Activated naive CD8-positive, alpha-beta T cell treated with anti-CD3 and anti-CD28 coated beads, Interleukin-2, amount 10 ng/mL, durations not matched to agents 7 days and 5 days (primary cell): ENCODE data around the gene CDHR2. TPM values are rescaled to one million over a fixed set of nuclear protein-coding genes. Genes with fewer than 3 reads are reported as not detected.
"Not testable (repeated sequence)": the region's sequence is repeated elsewhere in the genome, so short reads cannot be mapped to it uniquely, and the experiment has no call there.

ENCODE experiments used
- ATAC-seq: fragments of 150-1000 bp; cut with Tn5 transposase; one replicate; pipeline ENCODE4 v1.10.0; 2021; ENCODE audit warnings: low read depth, moderate library complexity
- POLR2A ChIA-PET: fragments of 350-600 bp; sonication (Branson Sonifier 250); formaldehyde crosslinking; loops from one replicate; lab custom pipeline; 2021; ENCODE audit warnings: antibody characterized with exemption; lab: Charles Lee
- DNase-seq: peaks from one replicate; pipeline ENCODE4 v3.0.0; 2021
- H3K27ac Mint-ChIP-seq: one replicate; pipeline ENCODE4 v1.8.0; 2022; ENCODE audit warnings: mild to moderate bottlenecking, mixed read lengths
- H3K27me3 Mint-ChIP-seq: one replicate; pipeline ENCODE4 v1.8.0; 2022; ENCODE audit warnings: mild to moderate bottlenecking, moderate library complexity, mixed read lengths
- H3K36me3 Mint-ChIP-seq: one replicate; pipeline ENCODE4 v1.8.0; 2021; ENCODE audit warnings: mild to moderate bottlenecking, mixed read lengths
- H3K4me1 Mint-ChIP-seq: one replicate; pipeline ENCODE4 v1.8.0; 2021; ENCODE audit warnings: mixed read lengths
- H3K4me3 Mint-ChIP-seq: one replicate; pipeline ENCODE4 v1.8.0; 2022; ENCODE audit warnings: mild to moderate bottlenecking, moderate library complexity, mixed read lengths
- H3K9me3 Mint-ChIP-seq: one replicate; pipeline ENCODE4 v1.8.0; 2021; ENCODE audit warnings: mixed read lengths
- total RNA-seq, 2 experiments: library from RNA; stranded (reverse); gene quantifications; one replicate each; pipeline ENCODE4 v1.2.3, GENCODE V29; 2021

The CDHR2 gene
- total RNA-seq, 2 experiments from 2014 or later: 2.4 to 3.8 TPM

- H3K4me1 Mint-ChIP-seq: peaks cover 31% of the 10 kb centered on the region
- H3K27ac Mint-ChIP-seq: no peak overlapping the region
- H3K9me3 Mint-ChIP-seq: no peaks in the 10 kb centered on the region
- H3K36me3 Mint-ChIP-seq: no peaks in the 10 kb centered on the region
- ATAC-seq (no peak), DNase-seq (no peak)
- POLR2A ChIA-PET: interaction anchor here (1.0 kb wide), 1 partner anchor 98 kb away, joined by 3 read pairs; the partner anchor contains the start of gene FAF2
- H3K4me3 Mint-ChIP-seq: no peak overlapping the region
- no peaks in the 10 kb centered on the region for H3K27me3 Mint-ChIP-seq
These were observed 3.2 kb upstream of the CDHR2 start for GRCh38 chr5:176545737-176546509.

GRCh38 chr5:176547802-176548201 is 1.3 kb upstream of the CDHR2 start:
- DNase-seq (no peak), ATAC-seq (no peak)
- POLR2A ChIA-PET: interaction anchor here (1.2 to 1.3 kb wide), 3 partner anchors 11 to 17 kb away, joined by 3 to 6 read pairs (median 5); partner anchors contain the start of gene RNF44
- Mint-ChIP-seq H3K4me1 (peaks cover 18% of the 10 kb centered on the region), H3K36me3 (no peaks in the 10 kb centered on the region), H3K27me3 (no peaks in the 10 kb centered on the region), H3K4me3 (no peak overlapping the region), H3K9me3 (no peaks in the 10 kb centered on the region), H3K27ac (no peak overlapping the region)

GRCh38 chr5:176549871-176550270 is 729 bp downstream of the CDHR2 start:
- POLR2A ChIA-PET: interaction anchor here (1.2 to 1.5 kb wide), 3 partner anchors 10 to 15 kb away, joined by 3 to 5 read pairs (median 3); partner anchors contain the start of gene RNF44
- no peak overlapping the region for H3K27ac Mint-ChIP-seq

GRCh38 chr5:176550275-176550831 is 1.2 kb downstream of the CDHR2 start:
- H3K27ac Mint-ChIP-seq: no peak overlapping the region
- peak overlapping the region; percentile 19 for H3K4me3 Mint-ChIP-seq
- H3K9me3 Mint-ChIP-seq: no peaks in the 10 kb centered on the region
- no peak for ATAC-seq
- POLR2A ChIA-PET: interaction anchor here (1.2 to 2.8 kb wide), 4 partner anchors 8 to 15 kb away, joined by 3 to 7 read pairs (median 4); partner anchors contain the start of gene RNF44
- H3K4me1 Mint-ChIP-seq: peaks cover 24% of the 10 kb centered on the region
- no peak for DNase-seq
- H3K36me3 Mint-ChIP-seq: no peaks in the 10 kb centered on the region
- H3K27me3 Mint-ChIP-seq: no peaks in the 10 kb centered on the region

More at GRCh38 chr5:176549871-176550270, 729 bp downstream of the CDHR2 start:
- ATAC-seq (no peak), DNase-seq (no peak)
- Mint-ChIP-seq H3K4me3 (no peak overlapping the region), H3K4me1 (peaks cover 25% of the 10 kb centered on the region), H3K27me3 (no peaks in the 10 kb centered on the region), H3K9me3 (no peaks in the 10 kb centered on the region), H3K36me3 (no peaks in the 10 kb centered on the region)

GRCh38 chr5:176550937-176551336 is 1.8 kb downstream of the CDHR2 start:
- H3K27me3 Mint-ChIP-seq, H3K36me3 Mint-ChIP-seq, DNase-seq, ATAC-seq, H3K9me3 Mint-ChIP-seq: not testable (repeated sequence)
- H3K4me1 Mint-ChIP-seq: peaks cover 28% of the 10 kb centered on the region
- peak overlapping the region; percentile 67 for H3K27ac Mint-ChIP-seq
- H3K4me3 Mint-ChIP-seq: peak overlapping the region; percentile 19
- POLR2A ChIA-PET: interaction anchor here (0.9 to 2.8 kb wide), 4 partner anchors 9 to 19 kb away, joined by 3 to 7 read pairs (median 4); partner anchors contain the start of gene RNF44

GRCh38 chr5:176552332-176552869 is 3.3 kb downstream of the CDHR2 start:
- H3K36me3 Mint-ChIP-seq: no peaks in the 10 kb centered on the region
- H3K4me1 Mint-ChIP-seq: peaks cover 33% of the 10 kb centered on the region
- H3K27ac Mint-ChIP-seq: no peak overlapping the region

GRCh38 chr5:176553260-176554085 is 4.3 kb downstream of the CDHR2 start:
- Mint-ChIP-seq H3K4me3 (no peak overlapping the region), H3K27me3 (no peaks in the 10 kb centered on the region), H3K27ac (no peak overlapping the region), H3K36me3 (no peaks in the 10 kb centered on the region), H3K4me1 (peaks cover 33% of the 10 kb centered on the region), H3K9me3 (no peaks in the 10 kb centered on the region)
- DNase-seq (no peak), ATAC-seq (no peak)
- POLR2A ChIA-PET: interaction anchor here (0.6 to 2.8 kb wide), 6 partner anchors 11 to 164 kb away, joined by 3 to 22 read pairs (median 5); partner anchors contain the start of gene RNF44

More at GRCh38 chr5:176552332-176552869, 3.3 kb downstream of the CDHR2 start:
- Mint-ChIP-seq H3K9me3 (no peaks in the 10 kb centered on the region), H3K4me3 (no peak overlapping the region), H3K27me3 (no peaks in the 10 kb centered on the region)
- no peak for ATAC-seq
- POLR2A ChIA-PET: interaction anchor here (0.6 to 2.8 kb wide), 4 partner anchors 10 to 163 kb away, joined by 3 to 7 read pairs (median 4); no protein-coding TSS in a partner anchor
- DNase-seq: no peak

GRCh38 chr5:176557846-176558245 is 8.7 kb downstream of the CDHR2 start:
- Mint-ChIP-seq H3K9me3 (peaks cover 3% of the 10 kb centered on the region), H3K27me3 (no peaks in the 10 kb centered on the region), H3K4me3 (no peak overlapping the region), H3K36me3 (no peaks in the 10 kb centered on the region), H3K27ac (no peak overlapping the region), H3K4me1 (peaks cover 38% of the 10 kb centered on the region)
- ATAC-seq (no peak), DNase-seq (no peak)
- POLR2A ChIA-PET: no interaction called here

GRCh38 chr5:176559683-176560082 is 10.5 kb downstream of the CDHR2 start:
- H3K4me1 Mint-ChIP-seq: peaks cover 26% of the 10 kb centered on the region
- ATAC-seq: peak; percentile 40
- H3K36me3 Mint-ChIP-seq: no peaks in the 10 kb centered on the region
- peaks cover 3% of the 10 kb centered on the region for H3K9me3 Mint-ChIP-seq
- POLR2A ChIA-PET: no interaction called here
- no peak overlapping the region for H3K4me3 Mint-ChIP-seq
- no peak for DNase-seq
- no peak overlapping the region for H3K27ac Mint-ChIP-seq
- no peaks in the 10 kb centered on the region for H3K27me3 Mint-ChIP-seq

- DNase-seq (no peak), ATAC-seq (peak; percentile 55)
- peak overlapping the region; percentile 44 for H3K4me3 Mint-ChIP-seq
- H3K4me1 Mint-ChIP-seq: peaks cover 20% of the 10 kb centered on the region
- H3K27ac Mint-ChIP-seq: no peak overlapping the region
- H3K27me3 Mint-ChIP-seq: no peaks in the 10 kb centered on the region
- peaks cover 3% of the 10 kb centered on the region for H3K9me3 Mint-ChIP-seq
- no peaks in the 10 kb centered on the region for H3K36me3 Mint-ChIP-seq
- POLR2A ChIA-PET: no interaction called here
These were observed 11.2 kb downstream of the CDHR2 start for GRCh38 chr5:176560364-176560763.

- Mint-ChIP-seq H3K4me1 (peaks cover 15% of the 10 kb centered on the region), H3K4me3 (no peak overlapping the region), H3K27me3 (no peaks in the 10 kb centered on the region), H3K27ac (no peak overlapping the region), H3K36me3 (no peaks in the 10 kb centered on the region), H3K9me3 (peaks cover 3% of the 10 kb centered on the region)
- no peak for ATAC-seq
- POLR2A ChIA-PET: interaction anchor here (0.6 to 0.7 kb wide), 2 partner anchors 94 to 145 kb away, joined by 3 read pairs; partner anchors contain the start of gene CLTB
- DNase-seq: no peak
These were observed 12.1 kb downstream of the CDHR2 start for GRCh38 chr5:176561259-176561658.

GRCh38 chr5:176562189-176562588 is 13.0 kb downstream of the CDHR2 start:
- H3K4me3 Mint-ChIP-seq: no peak overlapping the region
- DNase-seq (no peak), ATAC-seq (no peak)
- no peaks in the 10 kb centered on the region for H3K36me3 Mint-ChIP-seq
- H3K9me3 Mint-ChIP-seq: peaks cover 3% of the 10 kb centered on the region
- POLR2A ChIA-PET: interaction anchor here (0.7 to 1.6 kb wide), 2 partner anchors 19 to 146 kb away, joined by 3 to 5 read pairs; partner anchors contain the start of gene CLTB
- peaks cover 2% of the 10 kb centered on the region for H3K27me3 Mint-ChIP-seq
- H3K27ac Mint-ChIP-seq: no peak overlapping the region
- peaks cover 13% of the 10 kb centered on the region for H3K4me1 Mint-ChIP-seq
